GM11168 (cell line): Measurements from ENCODE around the gene METTL27.
"Not testable (repeated sequence)": the region's sequence is repeated elsewhere in the genome, so short reads cannot be mapped to it uniquely, and the experiment has no call there.

Experiments
- in situ Hi-C: fragments of 300-500 bp; cut with MboI; formaldehyde crosslinking; loops from one replicate; pipeline ENCODE4 v1.12.0; 2022; ENCODE audit warnings: low sequenced_read_pairs; ENCODE audit not compliant: unreplicated experiment

Gene METTL27

GRCh38 chr7:73870041-73870492 is 27.8 kb upstream of the METTL27 start:
- in situ Hi-C loops, result loop anchor here (25.0 kb wide), 1 partner anchor 258 kb away; the partner anchor contains the start of gene MLXIPL

DNA sequence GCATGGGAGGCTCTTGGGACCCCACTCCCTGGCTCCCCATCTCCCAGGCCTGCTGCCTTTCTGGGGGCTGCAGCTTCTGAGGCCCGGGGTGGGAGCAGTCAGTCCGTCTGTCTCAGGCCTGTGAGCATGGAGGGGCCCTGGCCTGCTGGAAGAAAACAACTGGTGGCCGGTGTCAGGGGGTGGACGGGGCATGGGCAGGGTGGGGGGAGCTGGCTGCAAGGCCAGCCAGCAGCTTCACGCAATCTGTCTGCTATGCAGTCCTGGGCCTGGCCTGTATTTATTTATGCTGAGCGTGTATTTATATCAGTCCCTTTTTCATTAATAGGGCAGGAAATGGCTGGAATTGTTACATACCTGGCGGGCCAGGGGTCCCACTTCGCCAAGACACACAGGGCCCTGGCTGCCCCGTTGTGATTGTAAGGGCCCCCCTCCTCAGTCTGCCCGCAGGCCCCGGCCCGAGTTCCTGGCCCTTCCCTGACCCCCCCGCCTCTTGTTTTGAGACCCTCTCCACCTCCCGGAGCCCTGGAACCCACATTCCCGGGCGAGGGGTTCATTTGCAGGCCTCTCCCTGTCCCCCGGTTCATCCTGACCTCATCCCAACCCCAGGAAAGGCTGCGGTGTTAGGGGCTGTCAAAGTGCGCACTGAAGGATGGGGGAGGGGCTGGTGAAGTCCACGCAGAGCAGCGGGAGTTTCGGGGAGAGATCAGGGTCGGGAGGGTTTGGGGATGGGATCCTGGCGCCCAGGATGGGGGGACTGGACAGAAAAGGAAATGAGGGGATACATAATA is 26.9 kb upstream of the METTL27 start:
- in situ Hi-C loops, result loop anchor here (25.0 kb wide), 1 partner anchor 257 kb away; the partner anchor contains the start of gene MLXIPL

DNA sequence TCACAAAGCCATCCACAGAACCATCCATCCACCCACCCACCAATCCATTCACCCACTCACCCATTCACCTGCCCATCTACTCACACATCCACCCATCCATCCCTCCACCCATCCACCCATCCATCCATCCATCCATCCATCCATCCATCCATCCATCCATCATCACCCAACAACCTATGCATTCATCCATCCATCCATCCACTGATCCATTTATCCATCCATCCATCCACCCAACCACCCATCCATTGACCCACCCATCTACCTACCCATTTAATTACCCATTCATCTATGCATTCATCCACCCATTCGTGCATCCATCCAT is 24.1 kb upstream of the METTL27 start:
- in situ Hi-C loops, result loop anchor here (25.0 kb wide), 1 partner anchor 254 kb away; the partner anchor contains the start of gene MLXIPL

DNA sequence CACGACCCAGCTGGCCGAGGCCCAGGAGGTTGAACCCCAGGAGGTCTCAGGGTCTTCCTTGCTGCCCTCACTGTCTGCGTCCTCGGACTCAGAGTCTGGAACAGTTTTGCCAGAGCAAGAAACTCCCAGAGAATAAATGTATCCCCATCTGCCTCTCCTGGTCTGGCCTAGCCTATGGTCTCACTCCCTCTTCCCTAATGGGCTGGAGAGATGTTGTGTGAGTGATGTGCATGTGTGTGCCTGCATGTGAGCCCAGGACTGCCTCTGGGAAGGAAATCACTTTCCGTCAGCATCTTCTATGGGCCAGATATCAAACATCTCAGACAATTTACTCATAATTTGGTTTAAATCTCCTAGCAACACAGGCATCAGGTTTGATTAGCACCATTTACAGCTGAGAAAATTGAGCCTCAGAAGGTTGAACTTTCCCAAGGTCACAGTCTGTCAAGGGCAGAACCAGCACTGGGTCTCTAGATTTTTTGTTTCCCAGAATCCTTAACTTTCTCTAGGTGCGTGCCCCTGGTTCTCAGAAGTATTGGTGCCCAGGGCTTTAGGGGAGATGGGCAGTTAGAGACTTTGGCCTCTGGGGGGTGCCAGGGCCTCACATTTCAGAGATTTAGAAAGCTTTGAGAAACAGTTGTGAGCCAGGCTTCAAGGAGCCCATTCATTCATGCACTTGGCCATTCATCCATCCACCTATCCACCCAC is 23.6 kb upstream of the METTL27 start:
- in situ Hi-C loops, result loop anchor here (25.0 kb wide), 1 partner anchor 254 kb away; the partner anchor contains the start of gene MLXIPL

DNA sequence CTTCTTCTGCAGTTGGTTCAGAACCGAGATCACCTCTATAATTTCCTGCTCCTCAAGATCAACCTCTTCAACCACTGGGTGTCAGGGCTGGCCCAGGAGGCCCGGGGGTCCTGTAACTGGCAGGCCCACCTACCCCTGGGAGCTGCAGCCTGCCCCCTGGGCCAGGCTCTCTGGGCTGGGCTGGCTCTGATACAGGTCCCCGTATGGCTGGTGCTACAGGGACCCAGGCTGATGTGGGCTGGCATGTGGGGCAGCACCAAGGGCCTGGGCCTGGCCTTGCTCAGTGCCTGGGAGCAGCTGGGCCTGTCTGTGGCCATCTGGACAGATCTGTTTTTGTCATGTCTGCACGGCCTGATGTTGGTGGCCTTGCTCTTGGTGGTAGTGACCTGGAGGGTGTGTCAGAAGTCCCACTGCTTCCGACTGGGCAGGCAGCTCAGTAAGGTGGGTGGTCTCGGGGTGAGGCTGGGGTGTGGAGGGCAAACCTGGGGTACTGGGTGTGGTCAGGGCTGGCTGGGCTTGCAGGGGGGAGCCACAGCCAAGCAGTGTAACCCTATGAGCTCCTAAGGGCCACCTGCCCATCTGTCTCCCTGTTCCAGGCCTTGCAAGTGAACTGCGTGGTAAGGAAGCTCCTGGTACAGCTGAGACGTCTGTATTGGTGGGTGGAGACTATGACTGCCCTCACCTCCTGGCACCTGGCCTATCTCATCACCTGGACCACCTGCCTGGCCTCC is 22.8 kb upstream of the METTL27 start:
- in situ Hi-C loops, result loop anchor here (25.0 kb wide), 1 partner anchor 253 kb away; the partner anchor contains the start of gene MLXIPL

DNA sequence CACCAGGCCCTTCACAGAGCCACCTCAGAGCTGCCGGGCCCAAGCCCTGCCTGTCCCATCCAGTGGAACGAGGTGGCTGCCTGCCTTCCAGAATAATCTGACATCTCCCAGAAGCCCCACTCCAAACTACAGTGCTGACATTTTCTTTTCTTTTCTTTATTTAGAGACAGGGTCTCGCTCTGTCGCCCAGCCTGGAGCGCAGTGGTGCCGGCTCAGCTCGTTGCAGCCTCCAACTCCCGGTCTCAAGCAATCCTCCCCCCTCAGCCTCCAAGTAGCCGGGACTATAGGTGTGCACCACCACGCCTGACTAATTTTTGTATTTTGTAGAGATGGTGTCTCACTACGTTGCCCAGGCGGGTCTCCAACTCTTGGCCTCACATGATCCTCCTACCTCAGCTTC is 19.0 kb upstream of the METTL27 start:
- in situ Hi-C loops, result loop anchor here (25.0 kb wide), 1 partner anchor 249 kb away; the partner anchor contains the start of gene MLXIPL

GRCh38 chr7:73860859-73861258 is 18.5 kb upstream of the METTL27 start, which contains the start of gene TMEM270:
TMEM270 (plus strand) TSS chr7:73861159; CDS start chr7:73861195, 36 bp downstream.
- in situ Hi-C loops, result loop anchor here (25.0 kb wide), 1 partner anchor 249 kb away; the partner anchor contains the start of gene MLXIPL

GRCh38 chr7:73858807-73859206 is 16.5 kb upstream of the METTL27 start:
- in situ Hi-C loops, result loop anchor here (25.0 kb wide), 1 partner anchor 247 kb away; the partner anchor contains the start of gene MLXIPL

DNA sequence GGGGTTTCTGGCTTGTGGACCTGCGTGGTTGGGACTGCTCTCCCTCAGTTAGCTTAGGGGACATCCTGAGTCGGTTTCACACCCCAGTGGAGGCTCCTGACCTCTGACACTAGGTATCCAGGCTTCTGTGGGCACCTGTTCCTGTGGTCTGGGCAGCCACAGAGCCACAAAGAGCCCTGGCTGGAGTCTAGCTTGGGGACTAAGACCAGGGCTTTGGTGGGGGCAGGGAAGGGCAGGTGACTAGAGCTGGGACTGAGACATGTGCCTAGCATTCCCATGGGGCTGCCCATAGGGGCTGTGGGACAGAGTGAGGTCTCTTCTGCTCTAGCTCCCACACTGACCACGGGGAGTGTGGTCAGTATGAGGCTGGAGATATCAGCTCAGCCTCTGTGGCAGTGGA is 14.6 kb upstream of the METTL27 start:
- in situ Hi-C loops, result loop anchor here (25.0 kb wide), 1 partner anchor 245 kb away; the partner anchor contains the start of gene MLXIPL

DNA sequence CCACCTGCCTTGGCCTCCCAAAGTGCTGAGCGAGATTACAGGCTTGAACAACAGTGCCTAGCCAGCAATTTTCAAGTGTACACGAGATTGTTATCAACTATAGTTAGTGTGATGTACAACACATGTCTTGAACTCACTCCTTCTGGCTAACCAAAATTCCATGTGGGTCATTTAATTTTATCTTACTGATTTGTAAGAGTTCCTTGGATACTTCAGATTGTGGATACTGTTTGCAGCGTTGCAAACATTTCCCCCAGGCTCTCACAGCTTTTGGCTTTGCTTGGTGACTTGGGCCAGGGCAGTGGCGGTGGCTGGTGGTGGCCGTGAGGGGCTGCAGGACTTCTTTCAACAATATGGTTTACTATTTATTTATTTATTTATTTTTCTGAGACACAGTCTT is 10.2 kb upstream of the METTL27 start:
- in situ Hi-C loops, result loop anchor here (25.0 kb wide), 1 partner anchor 240 kb away; the partner anchor contains the start of gene MLXIPL

DNA sequence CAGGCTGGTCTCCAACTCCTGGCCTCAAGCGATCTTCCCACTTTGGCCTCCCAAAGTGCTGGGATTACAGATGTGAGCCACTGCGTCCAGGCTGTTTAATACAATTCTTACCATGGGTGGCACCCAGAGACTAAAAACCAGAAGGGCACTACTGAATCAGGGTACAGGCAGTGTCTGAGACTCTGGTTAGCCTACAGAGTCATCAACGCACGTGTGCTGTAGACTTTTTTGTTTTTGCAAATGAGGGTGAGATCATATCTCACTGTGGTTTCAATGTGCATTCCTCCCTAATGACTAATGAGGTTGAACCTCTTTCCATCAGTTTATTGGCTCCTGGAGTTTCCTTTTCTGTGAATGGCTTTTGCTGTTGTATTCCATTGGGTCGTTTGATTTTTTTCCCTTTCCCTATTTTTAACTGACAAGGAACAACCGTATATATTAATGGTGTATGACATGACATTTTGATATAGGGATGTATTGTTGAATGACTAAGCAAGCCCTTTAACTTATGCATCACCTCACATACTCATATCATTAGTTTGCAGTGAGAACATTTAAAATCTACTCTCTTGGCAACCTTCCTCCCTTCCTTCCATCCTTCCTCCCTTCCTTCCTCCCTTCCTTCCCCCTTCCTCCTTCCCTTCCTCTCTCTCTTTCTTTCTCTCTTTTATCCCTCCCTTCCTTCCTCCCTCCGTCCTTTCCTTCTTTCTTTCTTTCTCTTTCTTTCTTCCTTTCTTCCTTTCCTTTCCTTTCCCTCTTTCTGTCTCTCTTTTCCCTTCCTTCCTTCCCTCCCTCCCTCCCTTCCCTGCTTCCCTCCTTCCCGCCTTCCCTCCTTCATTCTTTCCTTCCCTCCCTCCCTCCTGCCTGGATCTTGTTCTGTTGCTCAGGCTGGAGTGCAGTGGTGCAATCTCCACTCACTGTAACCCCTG is 9.4 kb upstream of the METTL27 start:
- in situ Hi-C loops, result loop anchor here (25.0 kb wide), 1 partner anchor 239 kb away; the partner anchor contains the start of gene MLXIPL

- in situ Hi-C loops, result loop anchor here (25.0 kb wide), 1 partner anchor 238 kb away; the partner anchor contains the start of gene MLXIPL
These were observed 8.5 kb upstream of the METTL27 start for GRCh38 chr7:73850781-73851207.

DNA sequence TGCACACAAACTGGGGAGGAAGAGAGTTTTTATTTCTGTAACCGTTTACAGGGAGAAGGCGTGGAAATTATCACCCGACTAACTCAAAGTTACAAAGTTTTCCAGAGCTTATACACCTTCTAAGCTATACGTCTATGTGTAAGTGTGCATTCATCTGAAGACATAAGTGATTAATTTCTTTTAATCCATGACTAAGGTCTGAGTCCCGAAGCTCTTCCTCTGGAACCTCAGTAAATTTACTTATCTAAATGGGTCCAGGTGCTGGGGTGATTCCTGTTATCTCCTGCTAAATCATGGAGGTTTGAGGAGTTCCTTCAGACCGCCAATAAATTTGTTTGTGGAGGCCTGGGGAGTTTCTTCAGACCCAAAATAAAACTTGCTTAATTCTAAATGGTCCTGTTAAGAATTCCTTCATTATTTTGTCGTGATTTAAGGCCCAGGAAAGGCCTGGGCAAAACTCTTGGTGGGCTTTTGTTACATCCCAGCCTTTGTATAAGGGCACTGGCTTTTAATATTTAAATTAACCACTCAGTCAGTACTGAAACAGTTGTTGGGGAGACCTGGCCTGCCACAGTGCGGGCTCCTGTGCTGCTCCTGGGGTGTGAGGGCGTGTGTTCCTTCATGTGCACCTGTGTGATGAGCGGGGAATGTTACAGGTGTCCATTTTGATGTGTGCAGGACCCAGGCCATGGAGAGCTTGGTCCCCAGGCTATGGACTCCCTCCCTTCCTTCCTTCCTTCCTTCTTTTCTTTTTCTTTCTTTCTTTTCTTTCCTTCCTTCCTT is 5.8 kb upstream of the METTL27 start:
- in situ Hi-C loops, result no loop called here

- in situ Hi-C loops, result not testable (repeated sequence)
These were observed 3.4 kb upstream of the METTL27 start for GRCh38 chr7:73845701-73846195.

GRCh38 chr7:73844848-73845460 is 2.6 kb upstream of the METTL27 start:
- in situ Hi-C loops, result no loop called here

- in situ Hi-C loops, result no loop called here
These were observed 1.8 kb upstream of the METTL27 start for GRCh38 chr7:73844131-73844547.

DNA sequence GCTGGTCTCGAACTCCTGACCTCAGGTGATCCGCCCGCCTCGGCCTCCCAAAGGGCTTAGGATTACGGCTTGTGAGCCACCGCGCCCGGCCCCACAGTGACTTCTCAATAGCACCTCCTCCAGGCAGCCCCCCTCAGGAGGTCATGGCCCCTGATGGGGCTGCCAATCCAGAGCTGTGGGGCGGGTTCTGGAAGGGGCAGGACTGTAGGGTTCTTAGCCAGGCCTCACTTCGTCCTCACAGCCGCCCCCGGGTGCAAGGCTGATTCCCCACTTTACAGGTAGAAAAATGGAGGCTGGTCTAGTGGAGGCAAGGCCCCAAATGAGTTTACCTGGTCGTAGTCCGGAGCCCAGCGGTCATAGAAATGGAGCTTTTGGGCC is 638 bp downstream of the METTL27 start:
- in situ Hi-C loops, result no loop called here
